HepG2 (cell line): ENCODE data around the gene CTSW. TPM values are rescaled to one million over a fixed set of nuclear protein-coding genes. Genes with fewer than 3 reads are reported as not detected.

Experiments used
- ATAC-seq: fragments of 200-7000 bp; cut with Tn5 transposase; 3 replicates; pipeline ENCODE4 v1.9.1; 2020; ENCODE audit warnings: mild to moderate bottlenecking, moderate library complexity
- BruUV-seq: library from RNA; stranded (reverse); fragments of 400-500 nt; replicated peaks from 2 replicates; lab custom pipeline; 2021; lab: Mats Ljungman, UMichigan
- CTCF ChIA-PET: fragments of 300-600 bp; formaldehyde crosslinking; extraction: SDS; loops from one replicate; lab custom pipeline; 2021; ENCODE audit warnings: low total read pairs, inconsistent platforms, low intra/inter-chr PET ratio; lab: Yijun Ruan, JAX
- POLR2A ChIA-PET: fragments of 350-600 bp; sonication (Branson Sonifier 250); formaldehyde crosslinking; loops from one replicate; lab custom pipeline; 2020; ENCODE audit warnings: antibody characterized with exemption, inconsistent platforms; lab: Yijun Ruan, JAX
- DNase-seq: peaks from one replicate; pipeline ENCODE4 v3.0.0-alpha.2; 2015; ENCODE audit warnings: low spot score
- FAIRE-seq: peaks from 3 replicates; lab custom pipeline; 2011; peaks lifted over from hg19 to GRCh38; lab: Jason Lieb, UNC
- H2AFZ ChIP-seq: one replicate; pipeline ENCODE4 v1.6.1; 2011; ENCODE audit warnings: low read length, inconsistent platforms
- H3K27ac ChIP-seq: fragments of 300-600 bp; 3 replicates; pipeline ENCODE4 v1.8.0; 2011; ENCODE audit warnings: mixed run types, mild to moderate bottlenecking, mixed read lengths, low read length, inconsistent platforms; ENCODE audit not compliant: insufficient read depth; ENCODE audit errors: extremely low read length
- H3K27me3 ChIP-seq, 2 experiments: fragments of 200-600 bp in 1 of 2; 2 replicates in 1 of 2; 3 replicates in 1 of 2; pipeline versions ENCODE4 v1.6.0 to v1.8.0; 2011; ENCODE audit warnings: low read length in 2 of 2, mild to moderate bottlenecking in 2 of 2, moderate library complexity in 2 of 2, inconsistent platforms in 1 of 2; ENCODE audit not compliant: insufficient read depth in 2 of 2, control insufficient read depth in 1 of 2
- H3K36me3 ChIP-seq, 2 experiments: fragments of 200-600 bp in 1 of 2; replicated peaks in 1 of 2; 2 replicates in 1 of 2; 3 replicates in 1 of 2; pipeline versions ENCODE4 v1.5.1 to v1.8.0; 2011; ENCODE audit warnings: low read length in 2 of 2, inconsistent platforms in 1 of 2; ENCODE audit not compliant: insufficient read depth in 2 of 2, control insufficient read depth in 1 of 2
- H3K4me1 ChIP-seq: 2 replicates; pipeline ENCODE4 v1.5.1; 2012; ENCODE audit warnings: low read length, inconsistent platforms; ENCODE audit not compliant: insufficient read depth
- H3K4me2 ChIP-seq: 2 replicates; pipeline ENCODE4 v1.6.0; 2011; ENCODE audit warnings: low read depth, low read length, inconsistent platforms
- H3K4me3 ChIP-seq, 3 experiments: fragments of 200-600 bp in 1 of 3; sonication (generic), shearing (Covaris generic) in 1 of 3; replicated peaks in 1 of 3; 2 replicates each; pipeline ENCODE4 v1.5.1; 2011 to 2016; ENCODE audit warnings: low read length in 3 of 3, inconsistent platforms in 2 of 3, low read depth in 2 of 3, mild to moderate bottlenecking in 2 of 3, control low read depth in 1 of 3, mixed read lengths in 1 of 3; ENCODE audit not compliant: insufficient read depth in 1 of 3
- H3K79me2 ChIP-seq: one replicate; pipeline ENCODE4 v1.6.1; 2011; ENCODE audit warnings: low read length, inconsistent platforms; ENCODE audit not compliant: insufficient read depth
- H3K9ac ChIP-seq: 2 replicates; pipeline ENCODE4 v1.6.0; 2011; ENCODE audit warnings: mild to moderate bottlenecking, low read depth, low read length, inconsistent platforms; ENCODE audit not compliant: insufficient read depth
- H3K9me3 ChIP-seq: 2 replicates; pipeline ENCODE4 v1.5.1; 2012; ENCODE audit warnings: mild to moderate bottlenecking, low read length
- H4K20me1 ChIP-seq: 2 replicates; pipeline ENCODE4 v1.6.0; 2011; ENCODE audit warnings: inconsistent platforms, mild to moderate bottlenecking, low read length, moderate library complexity; ENCODE audit not compliant: insufficient read depth
- JDP2 ChIP-seq: sonication (generic); formaldehyde crosslinking; IDR thresholded peaks from 2 replicates; pipeline ENCODE4 v1.8.1; 2022; ENCODE audit warnings: missing genetic modification reagents, borderline replicate concordance
- MATR3 ChIP-seq: sonication (generic); formaldehyde crosslinking; IDR thresholded peaks from 2 replicates; pipeline ENCODE4 v1.4.0; 2020; ENCODE audit warnings: missing genetic modification reagents
- MLLT10 ChIP-seq: sonication (generic); formaldehyde crosslinking; IDR thresholded peaks from 2 replicates; pipeline ENCODE4 v1.4.0; 2020; ENCODE audit warnings: missing genetic modification reagents
- MTERF4 ChIP-seq: sonication (generic); formaldehyde crosslinking; IDR thresholded peaks from 2 replicates; pipeline ENCODE4 v1.8.0; 2023; ENCODE audit warnings: mild to moderate bottlenecking, missing genetic modification reagents
- PAX8 ChIP-seq: sonication (generic); formaldehyde crosslinking; IDR thresholded peaks from 2 replicates; pipeline ENCODE4 v1.8.0; 2022; ENCODE audit warnings: mild to moderate bottlenecking, missing genetic modification reagents, borderline replicate concordance
- PRDM10 ChIP-seq: sonication (generic); formaldehyde crosslinking; IDR thresholded peaks from 2 replicates; pipeline ENCODE4 v1.4.0; 2020; ENCODE audit warnings: low read depth, missing genetic modification reagents
- SRSF9 ChIP-seq: fragments of 200-400 bp; formaldehyde crosslinking; IDR thresholded peaks from 2 replicates; pipeline ENCODE4 v1.6.1; 2018; ENCODE audit warnings: borderline replicate concordance, mild to moderate bottlenecking, low read depth, low read length; ENCODE audit not compliant: insufficient read depth, poor library complexity, severe bottlenecking
- STAT6 ChIP-seq: sonication (generic); formaldehyde crosslinking; IDR thresholded peaks from 2 replicates; pipeline ENCODE4 v1.4.0; 2020; ENCODE audit warnings: missing genetic modification reagents, mild to moderate bottlenecking, borderline replicate concordance
- ZBTB7A ChIP-seq: sonication (generic); formaldehyde crosslinking; IDR thresholded peaks from 2 replicates; pipeline ENCODE4 v1.8.0; 2022; ENCODE audit warnings: mild to moderate bottlenecking, missing genetic modification reagents
- ZFY ChIP-seq: sonication (generic); formaldehyde crosslinking; IDR thresholded peaks from 2 replicates; pipeline ENCODE4 v1.4.0; 2020; ENCODE audit warnings: missing genetic modification reagents
- ZNF10 ChIP-seq: sonication (generic); formaldehyde crosslinking; IDR thresholded peaks from 2 replicates; pipeline ENCODE4 v1.4.0; 2020; ENCODE audit warnings: mild to moderate bottlenecking, low read depth, missing genetic modification reagents, borderline replicate concordance
- ZNF777 ChIP-seq: sonication (generic); formaldehyde crosslinking; IDR thresholded peaks from 2 replicates; pipeline ENCODE4 v1.4.0; 2020; ENCODE audit warnings: missing genetic modification reagents
- WGBS: methylation state at CpG from one replicate; pipeline ENCODE4 v1.1.6; 2017; ENCODE audit warnings: low lambda C conversion rate; 5-methylcytosine and 5-hydroxymethylcytosine counted together
- in situ Hi-C: cut with HindIII; loops from 2 replicates; pipeline ENCODE4 v1.10.0; 2017; ENCODE audit warnings: low pct_unique_long_range_greater_than_20kb; ENCODE audit not compliant: extremely low pct_ligation_motif_present
- intact Hi-C: fragments of 100-400 bp; cut with micrococcal nuclease; formaldehyde crosslinking; loops from one replicate; pipeline ENCODE4 v1.10.0; 2022; ENCODE audit not compliant: unreplicated experiment
- polyA plus RNA-seq, 8 experiments: library from polyadenylated mRNA; depleted of rRNA in 3 of 8; stranded (reverse) in 7 of 8; unstranded in 1 of 8; fragments of >200 nt; fragmentation: Illumina TruSeq in 4 of 8; extraction: Trizol in 4 of 8; gene quantifications; 2 replicates each; pipeline versions ENCODE4 v1.2.1 to v1.2.3, GENCODE V29; 2011 to 2016; ENCODE audit warnings: low read depth in 4 of 8, missing spikeins in 1 of 8, mixed read lengths in 1 of 8; ENCODE audit not compliant: insufficient read depth in 1 of 8
- total RNA-seq, 5 experiments: library from RNA; depleted of rRNA; stranded (reverse); fragments of >200 nt; fragmentation: Illumina TruSeq; extraction: Trizol; gene quantifications; 2 replicates each; pipeline ENCODE4 v1.2.3, GENCODE V29; 2016; ENCODE audit warnings: low read depth in 1 of 5
- TF ChIP-seq, protein P1 (sequence below): sonication (generic); formaldehyde crosslinking; IDR thresholded peaks from 2 replicates; pipeline ENCODE4 v1.5.0; 2020; ENCODE audit warnings: missing genetic modification reagents

CTSW gene
- total and polyA plus RNA-seq, 2 of the 13 experiments (the other 11 are each of a cell fraction or from before 2014, with no cell fraction given) = 0.09 TPM; not detected in 1

DNA sequence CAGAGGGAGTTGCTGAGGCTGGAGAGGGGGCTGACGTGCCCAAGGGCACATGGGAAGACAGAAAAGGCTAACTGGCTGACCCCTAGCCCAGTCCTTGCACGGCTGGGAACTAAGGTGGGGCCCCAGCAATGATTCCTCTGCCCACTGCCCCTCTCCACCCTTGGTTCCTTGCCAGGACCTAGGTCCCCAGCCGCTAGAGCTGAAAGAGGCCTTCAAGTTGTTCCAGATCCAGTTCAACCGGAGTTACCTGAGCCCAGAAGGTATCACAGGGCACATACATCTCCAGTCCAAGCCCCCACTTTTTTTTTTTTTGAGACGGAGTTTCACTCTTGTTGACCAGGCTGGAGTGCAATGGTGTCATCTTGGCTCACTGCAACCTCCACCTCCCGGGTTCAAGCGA, 390 bp downstream of the CTSW start:
- no peak for FAIRE-seq
- in situ Hi-C loops (loop anchor here (5.0 kb wide), 1 partner anchor 107 kb away; no protein-coding TSS in a partner anchor), intact Hi-C loops (no loop called here)
- CTCF ChIA-PET = no interaction called here
- Histone ChIP-seq H3K27ac (no peak overlapping the region), H3K9ac (no peak overlapping the region), H3K4me1 (peaks cover 24% of the 10 kb centered on the region), H3K79me2 (no peaks in the 10 kb centered on the region), H3K9me3 (no peaks in the 10 kb centered on the region), H4K20me1 (no peaks in the 10 kb centered on the region), H3K4me3 (no peak overlapping the region), H3K36me3 (peaks cover 4 to 13% of the 10 kb centered on the region in 2 experiments; a peak in 3 of 5 replicates), H3K27me3 (no peaks in the 10 kb centered on the region), H2AFZ (no peak overlapping the region), H3K4me2 (no peak overlapping the region)
- ATAC-seq = no peak
- POLR2A ChIA-PET = no interaction called here
- WGBS = 79% methylated on average over 5 of the region's 7 CpGs
- BruUV-seq = no TSS peak
- no peak for DNase-seq
- TF ChIP-seq SRSF9 = no peak
- no peak for TF ChIP-seq PAX8 (CRISPR knock-in tag)
- no peak for TF ChIP-seq ZBTB7A
- TF ChIP-seq PRDM10 (CRISPR knock-in tag) = no peak
- TF ChIP-seq, protein P1, sequence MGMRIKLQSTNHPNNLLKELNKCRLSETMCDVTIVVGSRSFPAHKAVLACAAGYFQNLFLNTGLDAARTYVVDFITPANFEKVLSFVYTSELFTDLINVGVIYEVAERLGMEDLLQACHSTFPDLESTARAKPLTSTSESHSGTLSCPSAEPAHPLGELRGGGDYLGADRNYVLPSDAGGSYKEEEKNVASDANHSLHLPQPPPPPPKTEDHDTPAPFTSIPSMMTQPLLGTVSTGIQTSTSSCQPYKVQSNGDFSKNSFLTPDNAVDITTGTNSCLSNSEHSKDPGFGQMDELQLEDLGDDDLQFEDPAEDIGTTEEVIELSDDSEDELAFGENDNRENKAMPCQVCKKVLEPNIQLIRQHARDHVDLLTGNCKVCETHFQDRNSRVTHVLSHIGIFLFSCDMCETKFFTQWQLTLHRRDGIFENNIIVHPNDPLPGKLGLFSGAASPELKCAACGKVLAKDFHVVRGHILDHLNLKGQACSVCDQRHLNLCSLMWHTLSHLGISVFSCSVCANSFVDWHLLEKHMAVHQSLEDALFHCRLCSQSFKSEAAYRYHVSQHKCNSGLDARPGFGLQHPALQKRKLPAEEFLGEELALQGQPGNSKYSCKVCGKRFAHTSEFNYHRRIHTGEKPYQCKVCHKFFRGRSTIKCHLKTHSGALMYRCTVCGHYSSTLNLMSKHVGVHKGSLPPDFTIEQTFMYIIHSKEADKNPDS (CRISPR knock-in tag) = no peak
- TF ChIP-seq ZNF777 (CRISPR knock-in tag) = no peak
- no peak for TF ChIP-seq MATR3 (CRISPR knock-in tag)
- no peak for TF ChIP-seq JDP2 (CRISPR knock-in tag)
- TF ChIP-seq MLLT10 (CRISPR knock-in tag) = no peak
- no peak for TF ChIP-seq ZFY (CRISPR knock-in tag)
- TF ChIP-seq MTERF4 (CRISPR knock-in tag) = no peak
- TF ChIP-seq ZNF10 (CRISPR knock-in tag) = no peak
- no peak for TF ChIP-seq STAT6 (CRISPR knock-in tag)
